Coronary artery (tissue), 2 donors: ENCODE data around the gene FGGY.

ENCODE experiments used
- DNase-seq: peaks from one replicate; pipeline ENCODE4 v3.0.0-alpha.2; 2017; ENCODE audit warnings: low spot score
- H3K27ac ChIP-seq, 2 donors: fragments of 200-600 bp; sonication (generic); one replicate each; pipeline ENCODE4 v1.5.1; 2016 to 2019
- H3K4me3 ChIP-seq: fragments of 200-600 bp; sonication (generic); 2 replicates; pipeline ENCODE4 v1.5.1; 2016; ENCODE audit warnings: mild to moderate bottlenecking, moderate library complexity
- CTCF ChIP-seq: fragments of 200-600 bp; sonication (generic); IDR thresholded peaks from one replicate; pipeline ENCODE4 v1.5.1; 2019; ENCODE audit warnings: antibody characterized with exemption

The FGGY gene

GRCh38 chr1:59428828-59429227 is 131.9 kb downstream of the FGGY start:
- Histone ChIP-seq H3K4me3 (no peak overlapping the region), H3K27ac (no peak overlapping the region)
- DNase-seq: no peak
- no peak for TF ChIP-seq CTCF

- H3K4me3 ChIP-seq: no peak overlapping the region
- no peak overlapping the region for H3K27ac ChIP-seq
- DNase-seq: no peak
- no peak for TF ChIP-seq CTCF
Measured at GRCh38 chr1:59429656-59430055, 132.8 kb downstream of the FGGY start.

GRCh38 chr1:59431566-59432294 is 134.8 kb downstream of the FGGY start:
- DNase-seq: no peak
- Histone ChIP-seq H3K4me3 (no peak overlapping the region), H3K27ac (no peak overlapping the region)
- no peak for TF ChIP-seq CTCF

GRCh38 chr1:59432531-59433439 is 135.9 kb downstream of the FGGY start:
- Histone ChIP-seq H3K27ac (peak overlapping the region; percentile 47 to 74), H3K4me3 (no peak overlapping the region)
- no peak for TF ChIP-seq CTCF

GRCh38 chr1:59433440-59433813 is 136.5 kb downstream of the FGGY start:
- Histone ChIP-seq H3K27ac (peak overlapping the region; percentile 47 to 74), H3K4me3 (no peak overlapping the region)
- no peak for DNase-seq
- TF ChIP-seq CTCF: no peak

More at GRCh38 chr1:59432531-59433439, 135.9 kb downstream of the FGGY start:
- no peak for DNase-seq

GRCh38 chr1:59434336-59434735 is 137.4 kb downstream of the FGGY start:
- no peak for TF ChIP-seq CTCF
- DNase-seq: no peak
- Histone ChIP-seq H3K27ac (peak overlapping the region; percentile 47 to 74), H3K4me3 (no peak overlapping the region)
